ENCODE data around the gene G6PD. TPM values are rescaled to one million over a fixed set of nuclear protein-coding genes. Genes with fewer than 3 reads are reported as not detected.
"Not testable (repeated sequence)": the region's sequence is repeated elsewhere in the genome, so short reads cannot be mapped to it uniquely, and the experiment has no call there.

Gene G6PD
- total and polyA plus RNA-seq, 2 experiments from 2014 or later, result 7.7 to 30.7 TPM

GRCh38 chrX:154502098-154502497 lies 44.5 kb downstream of the G6PD start:
- H3K9me3 ChIP-seq (ENCODE audit: low read depth), result no peaks in the 10 kb centered on the region
- no peak overlapping the region for H3K27ac ChIP-seq
- H3K27me3 ChIP-seq, result no peaks in the 10 kb centered on the region
- no peak overlapping the region for H3K4me3 ChIP-seq
- H3K36me3 ChIP-seq, result no peaks in the 10 kb centered on the region
- H3K4me1 ChIP-seq (ENCODE audit: low read depth), result no peaks in the 10 kb centered on the region
- DNase-seq (ENCODE audit: low read depth in 1 of 2, low spot score in 1 of 2), result no peak
- TF ChIP-seq CTCF (IDR thresholded peaks at IDR 0.05; ENCODE audit: low read depth, low read length), result no peak

DNA sequence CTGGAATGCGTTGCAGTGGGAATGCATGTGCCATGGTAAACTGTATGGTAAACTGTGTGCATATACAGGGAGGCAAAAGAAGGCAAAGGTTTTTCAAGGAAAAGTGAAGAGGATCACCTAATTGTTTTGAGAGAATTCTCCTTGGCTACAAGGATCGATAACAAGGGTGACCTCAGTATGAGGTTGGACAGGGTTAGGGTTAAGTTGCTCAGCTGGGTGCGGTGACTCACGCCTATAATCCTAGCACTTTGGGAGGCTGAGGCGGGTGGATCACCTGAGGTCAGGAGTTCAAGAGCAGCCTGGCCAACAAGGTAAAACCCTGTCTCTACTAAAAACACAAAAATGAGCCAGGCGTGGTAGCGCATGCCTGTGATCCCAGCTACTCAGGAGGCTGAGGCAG lies 45.2 kb downstream of the G6PD start:
- H3K4me1 ChIP-seq (ENCODE audit: low read depth); H3K36me3 ChIP-seq; H3K27ac ChIP-seq; H3K27me3 ChIP-seq; DNase-seq (ENCODE audit: low read depth in 1 of 2, low spot score in 1 of 2); H3K4me3 ChIP-seq; H3K9me3 ChIP-seq (ENCODE audit: low read depth): not testable (repeated sequence)

DNA sequence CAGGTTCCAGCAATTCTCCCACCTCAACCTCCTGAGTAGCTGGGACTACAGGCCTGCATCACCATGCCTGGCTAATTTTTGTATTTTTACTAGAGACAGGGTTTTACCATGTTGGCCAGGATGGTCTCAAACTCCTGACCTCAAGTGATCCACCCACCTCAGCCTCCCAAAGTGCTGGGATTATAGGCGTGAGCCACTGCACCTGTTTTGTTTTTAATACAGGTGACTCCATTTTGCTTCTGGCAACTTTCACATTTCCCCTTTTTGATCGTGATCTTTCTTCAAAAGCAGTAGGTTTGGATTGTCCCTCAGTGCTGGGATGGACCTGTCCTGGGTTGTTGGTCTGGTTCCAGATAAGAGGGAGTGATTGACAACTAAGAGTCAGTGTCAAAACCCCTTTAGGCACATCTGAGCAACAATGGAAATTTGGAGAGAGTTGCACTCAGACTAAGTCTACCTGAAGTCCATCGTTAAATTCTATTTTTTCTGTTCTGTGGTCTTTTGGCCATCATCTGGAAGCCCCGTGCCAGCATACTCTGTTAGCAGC lies 50.0 kb downstream of the G6PD start:
- not testable (repeated sequence) for H3K4me3 ChIP-seq; H3K4me1 ChIP-seq (ENCODE audit: low read depth); H3K36me3 ChIP-seq; DNase-seq (ENCODE audit: low read depth in 1 of 2, low spot score in 1 of 2); H3K9me3 ChIP-seq (ENCODE audit: low read depth); H3K27me3 ChIP-seq; H3K27ac ChIP-seq

DNA sequence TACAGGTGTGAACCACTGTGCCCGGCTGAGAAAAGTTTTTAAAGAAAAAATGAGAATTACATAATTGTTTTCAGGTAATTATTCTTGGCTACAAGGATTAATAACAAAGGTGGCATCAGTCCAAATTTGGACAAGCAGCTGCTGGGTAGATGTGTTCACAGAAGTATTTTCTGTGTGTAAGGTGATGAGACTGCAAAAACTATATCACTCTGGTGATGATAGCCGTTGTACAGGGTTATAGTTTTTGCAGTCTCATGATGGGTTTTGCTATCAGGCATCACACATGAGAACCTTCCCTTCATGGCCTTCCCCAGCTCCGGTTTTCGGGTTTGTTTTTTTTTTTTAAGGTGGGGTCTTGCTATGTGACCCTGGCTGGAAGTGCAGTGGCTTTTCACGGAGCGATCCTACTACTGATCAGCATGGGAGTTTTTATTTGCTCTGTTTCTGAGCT lies 51.1 kb downstream of the G6PD start:
- Histone ChIP-seq H3K36me3 (no peaks in the 10 kb centered on the region), H3K27me3 (no peaks in the 10 kb centered on the region), H3K9me3 (ENCODE audit: low read depth) (no peaks in the 10 kb centered on the region), H3K4me1 (ENCODE audit: low read depth) (no peaks in the 10 kb centered on the region), H3K27ac (no peak overlapping the region), H3K4me3 (no peak overlapping the region)
- no peak for TF ChIP-seq CTCF (IDR thresholded peaks at IDR 0.05; ENCODE audit: low read depth, low read length)
- no peak for DNase-seq (ENCODE audit: low read depth in 1 of 2, low spot score in 1 of 2)

DNA sequence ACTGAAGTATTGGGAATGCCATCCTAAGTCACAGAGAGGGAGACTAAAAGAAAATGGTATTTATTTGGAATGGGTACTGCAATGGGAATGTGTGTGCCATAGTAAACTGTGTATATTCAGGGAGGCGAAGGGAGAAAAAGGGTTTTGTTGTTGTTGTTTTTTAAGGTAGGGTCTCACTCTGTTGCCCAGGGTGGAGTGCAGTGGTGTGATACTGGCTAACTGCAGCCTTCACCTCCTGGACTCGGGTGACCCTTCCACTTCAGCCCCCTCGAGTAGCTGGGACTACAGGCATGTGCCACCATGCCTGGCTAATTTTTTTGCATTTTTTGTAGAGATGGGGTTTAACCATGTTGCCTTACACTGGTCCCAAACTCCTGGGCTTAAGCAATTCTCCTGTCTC lies 51.9 kb downstream of the G6PD start:
- Histone ChIP-seq H3K4me3 (no peak overlapping the region), H3K27ac (no peak overlapping the region), H3K4me1 (ENCODE audit: low read depth) (no peaks in the 10 kb centered on the region), H3K27me3 (no peaks in the 10 kb centered on the region), H3K9me3 (ENCODE audit: low read depth) (no peaks in the 10 kb centered on the region), H3K36me3 (no peaks in the 10 kb centered on the region)
- no peak for TF ChIP-seq CTCF (IDR thresholded peaks at IDR 0.05; ENCODE audit: low read depth, low read length)
- no peak for DNase-seq (ENCODE audit: low read depth in 1 of 2, low spot score in 1 of 2)

DNA sequence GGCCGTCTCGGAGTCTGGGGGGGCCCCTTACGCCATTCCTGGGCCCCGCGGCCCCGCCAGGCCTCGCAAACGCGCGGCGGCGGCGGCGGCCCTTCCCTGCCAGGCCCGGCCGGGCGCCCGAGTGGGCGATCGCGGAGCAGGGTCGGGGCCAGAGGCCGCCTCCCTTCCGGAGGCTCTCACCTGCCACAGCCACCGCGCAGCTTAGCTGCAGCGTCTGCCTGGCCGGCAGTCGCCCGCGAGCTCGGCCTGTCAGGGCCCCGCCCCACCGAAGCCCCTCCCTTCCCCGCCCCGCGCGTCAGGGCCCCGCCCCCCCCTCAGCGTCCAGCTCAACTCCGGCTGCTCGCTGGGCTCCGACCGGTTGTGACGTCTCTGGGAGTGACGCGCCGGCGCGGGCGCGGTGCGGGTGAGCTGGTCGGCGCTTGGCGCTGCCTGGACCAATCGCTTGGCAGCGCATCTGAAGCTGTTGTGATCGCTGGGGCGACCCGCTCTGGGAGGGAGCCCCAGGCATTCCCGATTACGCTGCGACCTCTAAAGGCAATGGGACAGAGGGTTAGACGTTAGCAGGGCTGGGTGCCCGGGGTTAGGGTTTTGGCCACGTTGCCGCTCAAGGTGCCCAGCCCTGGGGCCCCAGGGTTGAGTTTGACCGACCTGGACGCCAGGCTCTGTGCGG lies 56.1 kb downstream of the G6PD start, which contains the start of gene SLC10A3:
TSS of gene SLC10A3 (minus strand) at position 216 of the 670 bp plus-strand sequence. CDS start 1,689 bp downstream, outside the sequence.
- peak within 1 kb of the TSS; percentile 55 for H3K4me3 ChIP-seq
- TF ChIP-seq CTCF (IDR thresholded peaks at IDR 0.05; ENCODE audit: low read depth, low read length), result no peak
- H3K27me3 ChIP-seq, result no peaks in the 10 kb centered on the region
- no peaks in the 10 kb centered on the region for H3K36me3 ChIP-seq
- peaks cover 2% of the 10 kb centered on the region for H3K4me1 ChIP-seq (ENCODE audit: low read depth)
- DNase-seq (ENCODE audit: low read depth in 1 of 2, low spot score in 1 of 2), result peak; percentile 91 to 95
- H3K9me3 ChIP-seq (ENCODE audit: low read depth), result no peaks in the 10 kb centered on the region
- H3K27ac ChIP-seq, result peak within 1 kb of the TSS; percentile 96

Data from cardiac muscle cell (in vitro differentiated cells and primary cell).